Measurements from ENCODE around the gene ZNF608. TPM values are rescaled to one million over a fixed set of nuclear protein-coding genes. Genes with fewer than 3 reads are reported as not detected.

Gene ZNF608
- total RNA-seq, 1 donor from 2014 or later, result 50.2 TPM

GRCh38 chr5:124741711-124742496 lies 4.5 kb downstream of the ZNF608 start:
- Histone ChIP-seq H3K4me3 (ENCODE audit: low read depth, low read length) (peak overlapping the region; percentile 80), H3K36me3 (ENCODE audit: control insufficient read depth, insufficient read depth, low read length) (no peaks in the 10 kb centered on the region), H3K27me3 (ENCODE audit: control insufficient read depth, insufficient read depth, low read length) (no peaks in the 10 kb centered on the region)
- peak; percentile 93 for DNase-seq (ENCODE audit: low read depth)
- no peak for TF ChIP-seq CTCF (IDR thresholded peaks at IDR 0.05; ENCODE audit: insufficient read depth, low read length, poor library complexity, severe bottlenecking)

GRCh38 chr5:124740991-124741583 lies 5.4 kb downstream of the ZNF608 start:
- no peak for TF ChIP-seq CTCF (IDR thresholded peaks at IDR 0.05; ENCODE audit: insufficient read depth, low read length, poor library complexity, severe bottlenecking)
- Histone ChIP-seq H3K4me3 (ENCODE audit: low read depth, low read length) (peak overlapping the region; percentile 80), H3K27me3 (ENCODE audit: control insufficient read depth, insufficient read depth, low read length) (no peaks in the 10 kb centered on the region), H3K36me3 (ENCODE audit: control insufficient read depth, insufficient read depth, low read length) (no peaks in the 10 kb centered on the region)
- DNase-seq (ENCODE audit: low read depth), result no peak

- no peak for DNase-seq (ENCODE audit: low read depth)
- H3K36me3 ChIP-seq (ENCODE audit: control insufficient read depth, insufficient read depth, low read length), result no peaks in the 10 kb centered on the region
- TF ChIP-seq CTCF (IDR thresholded peaks at IDR 0.05; ENCODE audit: insufficient read depth, low read length, poor library complexity, severe bottlenecking), result no peak
- peak overlapping the region; percentile 12 for H3K4me3 ChIP-seq (ENCODE audit: low read depth, low read length)
- no peaks in the 10 kb centered on the region for H3K27me3 ChIP-seq (ENCODE audit: control insufficient read depth, insufficient read depth, low read length)
These were observed 6.4 kb downstream of the ZNF608 start for GRCh38 chr5:124740071-124740470.

- H3K36me3 ChIP-seq (ENCODE audit: control insufficient read depth, insufficient read depth, low read length), result no peaks in the 10 kb centered on the region
- peak overlapping the region; percentile 12 for H3K4me3 ChIP-seq (ENCODE audit: low read depth, low read length)
- no peak for DNase-seq (ENCODE audit: low read depth)
- no peak for TF ChIP-seq CTCF (IDR thresholded peaks at IDR 0.05; ENCODE audit: insufficient read depth, low read length, poor library complexity, severe bottlenecking)
- no peaks in the 10 kb centered on the region for H3K27me3 ChIP-seq (ENCODE audit: control insufficient read depth, insufficient read depth, low read length)
These were observed 6.8 kb downstream of the ZNF608 start for GRCh38 chr5:124739634-124740025.

GRCh38 chr5:124738681-124739633 lies 7.5 kb downstream of the ZNF608 start:
- no peaks in the 10 kb centered on the region for H3K27me3 ChIP-seq (ENCODE audit: control insufficient read depth, insufficient read depth, low read length)
- no peak overlapping the region for H3K4me3 ChIP-seq (ENCODE audit: low read depth, low read length)
- DNase-seq (ENCODE audit: low read depth), result no peak
- no peaks in the 10 kb centered on the region for H3K36me3 ChIP-seq (ENCODE audit: control insufficient read depth, insufficient read depth, low read length)
- TF ChIP-seq CTCF (IDR thresholded peaks at IDR 0.05; ENCODE audit: insufficient read depth, low read length, poor library complexity, severe bottlenecking), result peak; percentile 40
